K562 (cell line): ENCODE data around the gene CD248. TPM values are rescaled to one million over a fixed set of nuclear protein-coding genes. Genes with fewer than 3 reads are reported as not detected.

Source experiments
- ARID1B ChIP-seq: fragments of 450-650 bp; IDR thresholded peaks from 2 replicates; pipeline ENCODE4 v1.6.1; 2016; ENCODE audit warnings: antibody characterized with exemption, mild to moderate bottlenecking, inconsistent platforms
- CBX3 ChIP-seq, 2 experiments: IDR thresholded peaks; 1 replicate in 1 of 2; 2 replicates in 1 of 2; pipeline ENCODE4 v1.6.1; 2012; ENCODE audit warnings: inconsistent platforms in 2 of 2, low read length in 2 of 2, borderline replicate concordance in 1 of 2, control low read depth in 1 of 2
- FOSL1 ChIP-seq: fragments of 200-800 bp; sonication (Bioruptor generic); conservative IDR thresholded peaks from 2 replicates; pipeline ENCODE4 v1.6.1; 2016; ENCODE audit warnings: missing genetic modification characterization, missing compliant biosample characterization
- FOXK2 ChIP-seq, 2 experiments: fragments of 450-650 bp; IDR thresholded peaks in 1 of 2; conservative IDR thresholded peaks in 1 of 2; 2 replicates each; pipeline ENCODE4 v1.6.1; 2016; ENCODE audit warnings: low read depth in 2 of 2, mild to moderate bottlenecking in 1 of 2
- GATAD2B ChIP-seq: fragments of 450-650 bp; IDR thresholded peaks from 2 replicates; pipeline ENCODE4 v1.6.1; 2017; ENCODE audit warnings: mild to moderate bottlenecking, borderline replicate concordance
- HDAC8 ChIP-seq: fragments of 450-650 bp; IDR thresholded peaks from 2 replicates; pipeline ENCODE4 v1.6.1; 2016; ENCODE audit warnings: mild to moderate bottlenecking, missing genetic modification characterization, moderate library complexity, missing compliant biosample characterization
- IFI16 ChIP-seq: fragments of 250-450 bp; sonication (Bioruptor Pico); IDR thresholded peaks from 2 replicates; pipeline ENCODE4 v2.1.2; 2022; ENCODE audit warnings: mild to moderate bottlenecking, inconsistent platforms
- KDM2B ChIP-seq: fragments of 250-450 bp; sonication (Bioruptor Pico); IDR thresholded peaks from 2 replicates; pipeline ENCODE4 v1.8.0; 2021; ENCODE audit warnings: mild to moderate bottlenecking, moderate library complexity
- MCM7 ChIP-seq, 2 experiments: fragments of 450-650 bp; IDR thresholded peaks; 2 replicates each; pipeline ENCODE4 v1.6.1; 2016 to 2018
- POU5F1 ChIP-seq: fragments of 150-350 bp; IDR thresholded peaks from 2 replicates; pipeline ENCODE4 v1.6.1; 2014; ENCODE audit warnings: borderline replicate concordance, low read length, low read depth, mild to moderate bottlenecking; ENCODE audit not compliant: partially characterized antibody
- TCFL5 ChIP-seq: fragments of 250-450 bp; sonication (Bioruptor Pico); conservative IDR thresholded peaks from 2 replicates; pipeline ENCODE4 v1.6.1; 2021; ENCODE audit warnings: mild to moderate bottlenecking, moderate library complexity, matching md5 sums
- THRAP3 ChIP-seq: fragments of 450-650 bp; IDR thresholded peaks from 2 replicates; pipeline ENCODE4 v1.6.1; 2016; ENCODE audit warnings: mild to moderate bottlenecking, inconsistent platforms, borderline replicate concordance
- XRCC5 ChIP-seq: fragments of 200-400 bp; formaldehyde crosslinking; IDR thresholded peaks from 2 replicates; pipeline ENCODE4 v1.6.1; 2017; ENCODE audit warnings: low read depth, mild to moderate bottlenecking, low read length
- ZBTB34 ChIP-seq: fragments of 250-450 bp; sonication (Bioruptor Pico); IDR thresholded peaks from 2 replicates; pipeline ENCODE4 v1.8.0; 2021; ENCODE audit warnings: mild to moderate bottlenecking, moderate library complexity
- ZNF133 ChIP-seq: fragments of 250-450 bp; sonication (Bioruptor Pico); IDR thresholded peaks from 2 replicates; pipeline ENCODE4 v1.4.0; 2020; ENCODE audit warnings: mild to moderate bottlenecking
- ZNF41 ChIP-seq: fragments of 250-450 bp; sonication (Bioruptor Pico); conservative IDR thresholded peaks from 2 replicates; pipeline ENCODE4 v1.4.0; 2020; ENCODE audit warnings: mild to moderate bottlenecking
- ZNF589 ChIP-seq: fragments of 200-800 bp; sonication (Bioruptor generic); IDR thresholded peaks from 2 replicates; pipeline ENCODE4 v1.6.1; 2016; ENCODE audit warnings: low read depth, missing genetic modification characterization, missing compliant biosample characterization
- polyA plus RNA-seq, 8 experiments: library from polyadenylated mRNA; depleted of rRNA in 4 of 8; stranded (reverse) in 5 of 8; unstranded in 3 of 8; fragments of >200 nt; fragmentation: Nextera tagmentation in 2 of 8; fragmentation: Illumina TruSeq in 1 of 8; extraction: Ambion mirVana in 2 of 8; extraction: Trizol in 1 of 8; gene quantifications; 2 replicates each; pipeline versions ENCODE4 v1.2.1 to v1.2.3, GENCODE V29; 2011 to 2014; ENCODE audit warnings: inconsistent platforms in 1 of 8, missing spikeins in 1 of 8
- total RNA-seq, 7 experiments: library from RNA; depleted of rRNA in 6 of 7; stranded (reverse); fragments of >200 nt in 6 of 7; fragmentation: Illumina TruSeq in 2 of 7; extraction: Trizol in 2 of 7; gene quantifications; 2 replicates each; pipeline versions ENCODE4 v1.2.1 to v1.2.3, GENCODE V29; 2011 to 2021; ENCODE audit warnings: low replicate concordance in 1 of 7
- TF ChIP-seq, protein P1 (sequence below): IDR thresholded peaks from 2 replicates; pipeline ENCODE4 v1.6.1; 2011; ENCODE audit warnings: borderline replicate concordance, low read depth, mild to moderate bottlenecking, moderate library complexity, low read length; ENCODE audit not compliant: insufficient read depth, poor library complexity, severe bottlenecking
- TF ChIP-seq, protein P2 (sequence below): sonication (generic); formaldehyde crosslinking; IDR thresholded peaks from 2 replicates; pipeline ENCODE4 v1.8.0; 2023; ENCODE audit warnings: missing genetic modification reagents, mild to moderate bottlenecking, borderline replicate concordance

Gene CD248
- total and polyA plus RNA-seq, 9 of the 15 experiments (the other 6 are each of a cell fraction or from before 2014, with no cell fraction given) = 0.09 TPM; not detected in 8

DNA sequence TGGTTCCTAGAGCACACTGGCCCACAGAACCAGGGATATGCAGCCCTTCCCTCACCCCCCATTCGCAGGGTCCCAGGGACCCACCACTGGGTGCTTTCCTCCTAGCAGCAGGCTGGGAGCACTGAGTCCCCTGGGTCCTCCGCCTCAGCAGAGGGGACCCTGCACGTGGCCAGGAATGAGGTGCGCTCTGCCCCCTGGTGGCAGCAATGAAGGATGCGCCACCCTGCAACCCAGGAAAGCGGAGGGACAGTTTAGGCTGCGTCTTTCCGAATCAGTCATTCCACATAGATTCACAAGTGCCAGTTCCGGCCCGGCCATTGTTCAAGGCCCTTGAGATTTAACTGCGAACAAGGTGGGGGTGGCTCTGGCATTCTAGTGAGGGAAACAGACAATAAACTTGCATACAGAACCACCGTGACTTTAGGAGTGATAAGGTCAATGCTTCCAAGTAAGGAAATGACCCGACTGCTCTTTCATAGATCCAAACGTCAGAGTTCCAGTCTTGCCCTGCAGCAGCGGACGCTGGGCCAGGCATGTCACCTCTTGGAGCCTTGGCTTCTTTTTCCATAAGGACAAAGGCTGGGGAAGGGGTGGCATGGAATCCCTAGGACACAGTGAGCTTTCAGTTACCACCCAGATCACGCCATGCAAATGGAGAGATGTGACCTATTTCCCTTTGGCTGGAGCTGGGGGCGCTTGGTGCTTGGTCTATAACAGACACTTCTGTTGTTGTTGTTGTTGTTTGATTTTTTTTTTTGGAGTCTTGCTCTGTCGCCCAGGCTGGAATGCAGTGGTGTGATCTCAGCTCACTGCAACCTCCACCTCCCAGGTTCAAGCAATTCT, 11.7 kb upstream of the CD248 start (continued):
- TF ChIP-seq POU5F1 (no peak), KDM2B (CRISPR knock-in tag) (no peak), ARID1B (no peak), ZNF589 (CRISPR knock-in tag) (no peak), ZNF133 (CRISPR knock-in tag) (no peak), FOSL1 (tag) (0 out of 2 replicates have a peak, but pooled peaks have one; percentile 5), IFI16 (CRISPR knock-in tag) (no peak), MCM7 (IDR thresholded peaks at IDR 0.05) (no peak), ZNF41 (CRISPR knock-in tag) (no peak), HDAC8 (no peak), GATAD2B (no peak; the same call in 1 of the 2 replicates), TCFL5 (CRISPR knock-in tag) (no peak), ZBTB34 (CRISPR knock-in tag) (no peak), CBX3 (IDR thresholded peaks at IDR 0.05; ENCODE audit: borderline replicate concordance in 1 of 2, low read length in 2 of 2) (peak in 1 of 2 experiments; percentile 83; a peak in 2 of 3 replicates), XRCC5 (peak; percentile 91), FOXK2 (conservative IDR thresholded peaks at IDR 0.05 in 1 of 2, IDR thresholded peaks at IDR 0.05 in 1 of 2; ENCODE audit: low read depth in 2 of 2) (peak; percentile 46 to 67; a peak in 2 of 4 replicates), THRAP3 (no peak)
- TF ChIP-seq, protein P1, sequence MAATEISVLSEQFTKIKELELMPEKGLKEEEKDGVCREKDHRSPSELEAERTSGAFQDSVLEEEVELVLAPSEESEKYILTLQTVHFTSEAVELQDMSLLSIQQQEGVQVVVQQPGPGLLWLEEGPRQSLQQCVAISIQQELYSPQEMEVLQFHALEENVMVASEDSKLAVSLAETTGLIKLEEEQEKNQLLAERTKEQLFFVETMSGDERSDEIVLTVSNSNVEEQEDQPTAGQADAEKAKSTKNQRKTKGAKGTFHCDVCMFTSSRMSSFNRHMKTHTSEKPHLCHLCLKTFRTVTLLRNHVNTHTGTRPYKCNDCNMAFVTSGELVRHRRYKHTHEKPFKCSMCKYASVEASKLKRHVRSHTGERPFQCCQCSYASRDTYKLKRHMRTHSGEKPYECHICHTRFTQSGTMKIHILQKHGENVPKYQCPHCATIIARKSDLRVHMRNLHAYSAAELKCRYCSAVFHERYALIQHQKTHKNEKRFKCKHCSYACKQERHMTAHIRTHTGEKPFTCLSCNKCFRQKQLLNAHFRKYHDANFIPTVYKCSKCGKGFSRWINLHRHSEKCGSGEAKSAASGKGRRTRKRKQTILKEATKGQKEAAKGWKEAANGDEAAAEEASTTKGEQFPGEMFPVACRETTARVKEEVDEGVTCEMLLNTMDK = peak; percentile 73
- TF ChIP-seq, protein P2, sequence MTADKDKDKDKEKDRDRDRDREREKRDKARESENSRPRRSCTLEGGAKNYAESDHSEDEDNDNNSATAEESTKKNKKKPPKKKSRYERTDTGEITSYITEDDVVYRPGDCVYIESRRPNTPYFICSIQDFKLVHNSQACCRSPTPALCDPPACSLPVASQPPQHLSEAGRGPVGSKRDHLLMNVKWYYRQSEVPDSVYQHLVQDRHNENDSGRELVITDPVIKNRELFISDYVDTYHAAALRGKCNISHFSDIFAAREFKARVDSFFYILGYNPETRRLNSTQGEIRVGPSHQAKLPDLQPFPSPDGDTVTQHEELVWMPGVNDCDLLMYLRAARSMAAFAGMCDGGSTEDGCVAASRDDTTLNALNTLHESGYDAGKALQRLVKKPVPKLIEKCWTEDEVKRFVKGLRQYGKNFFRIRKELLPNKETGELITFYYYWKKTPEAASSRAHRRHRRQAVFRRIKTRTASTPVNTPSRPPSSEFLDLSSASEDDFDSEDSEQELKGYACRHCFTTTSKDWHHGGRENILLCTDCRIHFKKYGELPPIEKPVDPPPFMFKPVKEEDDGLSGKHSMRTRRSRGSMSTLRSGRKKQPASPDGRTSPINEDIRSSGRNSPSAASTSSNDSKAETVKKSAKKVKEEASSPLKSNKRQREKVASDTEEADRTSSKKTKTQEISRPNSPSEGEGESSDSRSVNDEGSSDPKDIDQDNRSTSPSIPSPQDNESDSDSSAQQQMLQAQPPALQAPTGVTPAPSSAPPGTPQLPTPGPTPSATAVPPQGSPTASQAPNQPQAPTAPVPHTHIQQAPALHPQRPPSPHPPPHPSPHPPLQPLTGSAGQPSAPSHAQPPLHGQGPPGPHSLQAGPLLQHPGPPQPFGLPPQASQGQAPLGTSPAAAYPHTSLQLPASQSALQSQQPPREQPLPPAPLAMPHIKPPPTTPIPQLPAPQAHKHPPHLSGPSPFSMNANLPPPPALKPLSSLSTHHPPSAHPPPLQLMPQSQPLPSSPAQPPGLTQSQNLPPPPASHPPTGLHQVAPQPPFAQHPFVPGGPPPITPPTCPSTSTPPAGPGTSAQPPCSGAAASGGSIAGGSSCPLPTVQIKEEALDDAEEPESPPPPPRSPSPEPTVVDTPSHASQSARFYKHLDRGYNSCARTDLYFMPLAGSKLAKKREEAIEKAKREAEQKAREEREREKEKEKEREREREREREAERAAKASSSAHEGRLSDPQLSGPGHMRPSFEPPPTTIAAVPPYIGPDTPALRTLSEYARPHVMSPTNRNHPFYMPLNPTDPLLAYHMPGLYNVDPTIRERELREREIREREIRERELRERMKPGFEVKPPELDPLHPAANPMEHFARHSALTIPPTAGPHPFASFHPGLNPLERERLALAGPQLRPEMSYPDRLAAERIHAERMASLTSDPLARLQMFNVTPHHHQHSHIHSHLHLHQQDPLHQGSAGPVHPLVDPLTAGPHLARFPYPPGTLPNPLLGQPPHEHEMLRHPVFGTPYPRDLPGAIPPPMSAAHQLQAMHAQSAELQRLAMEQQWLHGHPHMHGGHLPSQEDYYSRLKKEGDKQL = no peak
